GM18517 (cell line): ENCODE results near the gene MBP.
A peak's percentile ranks its signal among the peaks of the same experiment; 100 is the strongest.
"Not testable (repeated sequence)": the region's sequence is repeated elsewhere in the genome, so short reads cannot be mapped to it uniquely, and the experiment has no call there.

Experiments used
- ATAC-seq: cut with Tn5 transposase; IDR thresholded peaks from one replicate; pipeline ENCODE4 v1.9.1; 2021; ENCODE audit warnings: mild to moderate bottlenecking, moderate library complexity; ENCODE audit not compliant: unreplicated experiment

The MBP gene

GRCh38 chr18:76992226-76993084, 140.1 kb downstream of the MBP start:
- no peak for ATAC-seq

- ATAC-seq: no peak
Measured at GRCh38 chr18:76991021-76991688, 141.4 kb downstream of the MBP start.

- ATAC-seq: not testable (repeated sequence)
Measured at GRCh38 chr18:76990343-76991020, 142.1 kb downstream of the MBP start.

GRCh38 chr18:76989647-76990190, 142.9 kb downstream of the MBP start:
- no peak for ATAC-seq

- no peak for ATAC-seq
Measured at GRCh38 chr18:76988827-76989646, 143.5 kb downstream of the MBP start.

GRCh38 chr18:76988031-76988826, 144.4 kb downstream of the MBP start:
- ATAC-seq: no peak

GRCh38 chr18:76986406-76986805, 146.2 kb downstream of the MBP start:
- no peak for ATAC-seq

- no peak for ATAC-seq
Measured at GRCh38 chr18:76985951-76986236, 146.7 kb downstream of the MBP start.

GRCh38 chr18:76985156-76985950, 147.2 kb downstream of the MBP start:
- ATAC-seq: no peak

- no peak for ATAC-seq
Measured at GRCh38 chr18:76984193-76985155, 148.1 kb downstream of the MBP start.

GRCh38 chr18:76983613-76984051, 149.0 kb downstream of the MBP start:
- no peak for ATAC-seq

- ATAC-seq: peak; percentile 70
Measured at GRCh38 chr18:76982841-76983583, 149.6 kb downstream of the MBP start.

- no peak for ATAC-seq
Measured at GRCh38 chr18:76982038-76982437, 150.5 kb downstream of the MBP start.

- peak; percentile 57 for ATAC-seq
Measured at GRCh38 chr18:76981396-76981968, 151.1 kb downstream of the MBP start.

GRCh38 chr18:76980663-76981395, 151.8 kb downstream of the MBP start:
- peak; percentile 43 for ATAC-seq

GRCh38 chr18:76979906-76980305, 152.7 kb downstream of the MBP start:
- ATAC-seq: no peak
